ENCODE measurements around the gene PDLIM4. TPM values are rescaled to one million over a fixed set of nuclear protein-coding genes. Genes with fewer than 3 reads are reported as not detected.

PDLIM4 gene
- polyA plus RNA-seq, 1 donor (not counting 4 experiments of a cell fraction or from before 2014, with no cell fraction given): 38.3 TPM

DNA sequence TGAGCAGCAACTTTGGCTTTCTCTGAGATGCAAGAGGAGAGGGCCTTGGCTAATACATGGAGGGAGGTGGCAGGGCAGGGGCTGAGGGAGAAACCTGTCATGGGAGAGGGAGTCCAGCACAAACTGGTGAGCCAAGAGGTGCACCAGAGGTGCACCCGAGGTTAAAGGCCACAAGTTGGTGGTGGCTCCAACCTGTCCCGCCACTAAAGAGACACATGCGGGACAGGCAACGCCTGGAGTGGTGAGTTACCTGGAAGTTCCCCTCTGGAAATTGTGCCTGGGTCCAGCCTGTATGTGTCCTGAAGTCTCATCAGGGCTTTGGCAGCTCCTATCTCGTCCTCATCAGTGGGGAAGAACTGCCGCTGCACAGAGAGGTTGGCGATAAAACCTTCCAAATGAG, 43.8 kb upstream of the PDLIM4 start:
- no peak for TF ChIP-seq EZH2 (IDR thresholded peaks at IDR 0.05; ENCODE audit: low read length)
- TF ChIP-seq, protein P1, sequence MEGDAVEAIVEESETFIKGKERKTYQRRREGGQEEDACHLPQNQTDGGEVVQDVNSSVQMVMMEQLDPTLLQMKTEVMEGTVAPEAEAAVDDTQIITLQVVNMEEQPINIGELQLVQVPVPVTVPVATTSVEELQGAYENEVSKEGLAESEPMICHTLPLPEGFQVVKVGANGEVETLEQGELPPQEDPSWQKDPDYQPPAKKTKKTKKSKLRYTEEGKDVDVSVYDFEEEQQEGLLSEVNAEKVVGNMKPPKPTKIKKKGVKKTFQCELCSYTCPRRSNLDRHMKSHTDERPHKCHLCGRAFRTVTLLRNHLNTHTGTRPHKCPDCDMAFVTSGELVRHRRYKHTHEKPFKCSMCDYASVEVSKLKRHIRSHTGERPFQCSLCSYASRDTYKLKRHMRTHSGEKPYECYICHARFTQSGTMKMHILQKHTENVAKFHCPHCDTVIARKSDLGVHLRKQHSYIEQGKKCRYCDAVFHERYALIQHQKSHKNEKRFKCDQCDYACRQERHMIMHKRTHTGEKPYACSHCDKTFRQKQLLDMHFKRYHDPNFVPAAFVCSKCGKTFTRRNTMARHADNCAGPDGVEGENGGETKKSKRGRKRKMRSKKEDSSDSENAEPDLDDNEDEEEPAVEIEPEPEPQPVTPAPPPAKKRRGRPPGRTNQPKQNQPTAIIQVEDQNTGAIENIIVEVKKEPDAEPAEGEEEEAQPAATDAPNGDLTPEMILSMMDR (optimal IDR thresholded peaks at IDR 0.05 in 1 of 3, IDR thresholded peaks at IDR 0.05 in 1 of 3, conservative IDR thresholded peaks at IDR 0.05 in 1 of 3; ENCODE audit: extremely low read depth in 1 of 3, insufficient read depth in 2 of 3, low read length in 3 of 3): no peak
- Histone ChIP-seq H3K4me2 (ENCODE audit: control insufficient read depth, extremely low read depth, insufficient read depth, low read depth, low read length) (no peak overlapping the region), H3K36me3 (ENCODE audit: control insufficient read depth in 2 of 2, extremely low read depth in 1 of 2, insufficient read depth in 2 of 2, low read length in 2 of 2) (peaks cover 36 to 48% of the 10 kb centered on the region in 2 experiments), H3K4me3 (ENCODE audit: control insufficient read depth in 2 of 3, extremely low read depth in 1 of 3, insufficient read depth in 2 of 3, low read depth in 1 of 3, low read length in 3 of 3) (no peak overlapping the region), H3K9ac (ENCODE audit: control insufficient read depth, extremely low read depth, insufficient read depth, low read length) (no peak overlapping the region), H2AFZ (ENCODE audit: control insufficient read depth, low read length) (no peak overlapping the region), H3K9me3 (ENCODE audit: control insufficient read depth, low read depth, low read length) (no peaks in the 10 kb centered on the region), H3K9me1 (ENCODE audit: control insufficient read depth, extremely low read depth, insufficient read depth, low read length) (peaks cover 2% of the 10 kb centered on the region), H3K4me1 (ENCODE audit: control insufficient read depth, extremely low read depth, insufficient read depth, low read length) (peaks cover 11% of the 10 kb centered on the region), H4K20me1 (ENCODE audit: control insufficient read depth, extremely low read depth, insufficient read depth, low read length) (no peaks in the 10 kb centered on the region), H3K27me3 (ENCODE audit: control insufficient read depth, extremely low read depth, insufficient read depth, low read length) (no peaks in the 10 kb centered on the region), H3K79me2 (ENCODE audit: control insufficient read depth, insufficient read depth, low read length) (peaks cover 4% of the 10 kb centered on the region), H3K27ac (ENCODE audit: control insufficient read depth, insufficient read depth, low read length) (no peak overlapping the region)
- dilution Hi-C loops (cut with MboI; ENCODE audit: extremely low pct_ligation_motif_present, low sequenced_read_pairs): no loop called here
- no peak for DNase-seq (ENCODE audit: low read depth, low spot score)
- no peak for FAIRE-seq

DNA sequence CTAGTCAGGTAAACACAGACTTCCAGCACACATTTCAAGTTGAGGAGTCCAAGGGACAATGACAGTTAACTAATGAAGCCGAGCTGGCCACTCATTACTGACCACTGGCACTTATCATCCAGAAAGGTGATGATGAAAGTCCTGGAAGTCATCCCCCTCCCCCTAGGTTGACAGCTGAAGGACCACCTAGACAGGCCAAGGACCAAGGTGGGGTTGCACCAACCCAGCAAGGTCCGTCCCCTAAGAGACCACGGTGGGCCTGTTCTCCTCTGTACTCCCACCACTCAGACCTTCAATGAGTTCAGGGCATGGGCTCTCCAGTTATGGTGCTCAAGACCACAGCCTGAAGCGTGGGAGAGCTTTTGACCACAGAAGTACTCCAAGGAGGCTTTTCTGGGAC, 43.0 kb upstream of the PDLIM4 start:
- peaks cover 2% of the 10 kb centered on the region for H3K9me1 ChIP-seq (ENCODE audit: control insufficient read depth, extremely low read depth, insufficient read depth, low read length)
- no peaks in the 10 kb centered on the region for H3K9me3 ChIP-seq (ENCODE audit: control insufficient read depth, low read depth, low read length)
- DNase-seq (ENCODE audit: low read depth, low spot score) (no peak), FAIRE-seq (no peak)
- dilution Hi-C loops (cut with MboI; ENCODE audit: extremely low pct_ligation_motif_present, low sequenced_read_pairs): no loop called here
- H3K4me2 ChIP-seq (ENCODE audit: control insufficient read depth, extremely low read depth, insufficient read depth, low read depth, low read length): peak overlapping the region; percentile 74
- peaks cover 11% of the 10 kb centered on the region for H3K4me1 ChIP-seq (ENCODE audit: control insufficient read depth, extremely low read depth, insufficient read depth, low read length)
- H4K20me1 ChIP-seq (ENCODE audit: control insufficient read depth, extremely low read depth, insufficient read depth, low read length): no peaks in the 10 kb centered on the region
- no peak for TF ChIP-seq EZH2 (IDR thresholded peaks at IDR 0.05; ENCODE audit: low read length)
- TF ChIP-seq, protein P1 (optimal IDR thresholded peaks at IDR 0.05 in 1 of 3, IDR thresholded peaks at IDR 0.05 in 1 of 3, conservative IDR thresholded peaks at IDR 0.05 in 1 of 3; ENCODE audit: extremely low read depth in 1 of 3, insufficient read depth in 2 of 3, low read length in 3 of 3): no peak
- peak overlapping the region; percentile 61 for H3K9ac ChIP-seq (ENCODE audit: control insufficient read depth, extremely low read depth, insufficient read depth, low read length)
- no peak overlapping the region for H2AFZ ChIP-seq (ENCODE audit: control insufficient read depth, low read length)
- peak overlapping the region; percentile 68 for H3K27ac ChIP-seq (ENCODE audit: control insufficient read depth, insufficient read depth, low read length)
- peaks cover 31 to 46% of the 10 kb centered on the region in 2 experiments for H3K36me3 ChIP-seq (ENCODE audit: control insufficient read depth in 2 of 2, extremely low read depth in 1 of 2, insufficient read depth in 2 of 2, low read length in 2 of 2)
- peaks cover 13% of the 10 kb centered on the region for H3K79me2 ChIP-seq (ENCODE audit: control insufficient read depth, insufficient read depth, low read length)
- no peaks in the 10 kb centered on the region for H3K27me3 ChIP-seq (ENCODE audit: control insufficient read depth, extremely low read depth, insufficient read depth, low read length)
- H3K4me3 ChIP-seq (ENCODE audit: control insufficient read depth in 2 of 3, extremely low read depth in 1 of 3, insufficient read depth in 2 of 3, low read depth in 1 of 3, low read length in 3 of 3): no peak overlapping the region

All from keratinocyte (primary cell).